NB4 (cell line): ENCODE results near the gene PRR15L.
A peak's percentile ranks its signal among the peaks of the same experiment; 100 is the strongest.

ENCODE experiments used
- DNase-seq: peaks from one replicate; pipeline ENCODE4 v3.0.0; 2010; ENCODE audit warnings: low read depth
- H3K4me3 ChIP-seq: one replicate; pipeline ENCODE4 v1.5.1; 2011; ENCODE audit warnings: mild to moderate bottlenecking, low read depth, low read length, moderate library complexity
- MYC ChIP-seq: IDR thresholded peaks from 2 replicates; pipeline ENCODE4 v1.6.1; 2011; ENCODE audit warnings: low read depth, low read length
- POLR2A ChIP-seq: IDR thresholded peaks from 2 replicates; pipeline ENCODE4 v1.6.1; 2011; ENCODE audit warnings: mild to moderate bottlenecking; ENCODE audit not compliant: insufficient read length; ENCODE audit errors: extremely low read depth
- TF ChIP-seq, protein P1 (sequence below): IDR thresholded peaks from 2 replicates; pipeline ENCODE4 v1.6.1; 2011; ENCODE audit warnings: low read depth, low read length
- TF ChIP-seq, protein P2 (sequence below): IDR thresholded peaks from one replicate; pipeline ENCODE4 v1.5.1; 2012; ENCODE audit warnings: low read depth, low read length

Gene PRR15L

DNA sequence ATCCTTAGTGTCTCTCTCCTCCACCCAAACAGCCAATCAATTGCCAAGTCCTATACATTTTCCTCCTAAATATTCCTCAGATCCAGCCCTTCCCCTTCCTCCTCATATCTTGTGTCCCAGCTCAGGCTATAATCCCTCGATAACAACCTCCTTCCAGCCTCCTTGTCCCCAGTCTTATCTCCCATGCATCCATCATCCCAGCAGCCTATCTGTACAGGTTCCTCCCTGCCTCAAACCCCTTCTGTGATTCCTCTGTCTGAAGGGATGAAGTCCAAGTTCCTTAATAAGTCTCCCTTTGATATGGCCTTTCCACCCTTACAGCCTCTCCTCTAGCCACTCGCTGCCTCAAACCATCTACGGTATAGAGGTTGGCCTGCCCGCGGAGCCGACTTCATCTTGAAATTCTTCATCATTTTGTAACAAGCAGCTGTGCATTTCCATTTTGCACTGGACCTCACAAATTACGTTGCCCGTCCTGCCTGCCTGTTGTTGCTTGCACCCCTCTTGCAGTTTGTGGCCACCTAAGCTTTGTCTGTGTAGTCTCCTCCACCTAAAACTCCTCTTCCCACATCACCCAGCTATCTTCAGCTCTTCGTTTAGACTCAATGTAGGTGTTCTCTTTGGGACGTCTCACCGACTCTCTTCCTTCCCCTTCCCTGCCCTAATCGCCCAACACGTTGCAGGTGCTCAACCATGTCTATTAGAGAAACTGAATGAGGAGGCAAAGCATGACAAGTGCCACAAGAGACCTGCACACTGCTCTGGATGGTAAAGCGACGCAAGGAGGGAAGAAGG lies 12.4 kb upstream of the PRR15L start:
- H3K4me3 ChIP-seq = peak overlapping the region; percentile 32
- TF ChIP-seq MYC = no peak
- no peak for TF ChIP-seq POLR2A
- TF ChIP-seq, protein P1, sequence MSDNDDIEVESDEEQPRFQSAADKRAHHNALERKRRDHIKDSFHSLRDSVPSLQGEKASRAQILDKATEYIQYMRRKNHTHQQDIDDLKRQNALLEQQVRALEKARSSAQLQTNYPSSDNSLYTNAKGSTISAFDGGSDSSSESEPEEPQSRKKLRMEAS = no peak
- TF ChIP-seq, protein P2, sequence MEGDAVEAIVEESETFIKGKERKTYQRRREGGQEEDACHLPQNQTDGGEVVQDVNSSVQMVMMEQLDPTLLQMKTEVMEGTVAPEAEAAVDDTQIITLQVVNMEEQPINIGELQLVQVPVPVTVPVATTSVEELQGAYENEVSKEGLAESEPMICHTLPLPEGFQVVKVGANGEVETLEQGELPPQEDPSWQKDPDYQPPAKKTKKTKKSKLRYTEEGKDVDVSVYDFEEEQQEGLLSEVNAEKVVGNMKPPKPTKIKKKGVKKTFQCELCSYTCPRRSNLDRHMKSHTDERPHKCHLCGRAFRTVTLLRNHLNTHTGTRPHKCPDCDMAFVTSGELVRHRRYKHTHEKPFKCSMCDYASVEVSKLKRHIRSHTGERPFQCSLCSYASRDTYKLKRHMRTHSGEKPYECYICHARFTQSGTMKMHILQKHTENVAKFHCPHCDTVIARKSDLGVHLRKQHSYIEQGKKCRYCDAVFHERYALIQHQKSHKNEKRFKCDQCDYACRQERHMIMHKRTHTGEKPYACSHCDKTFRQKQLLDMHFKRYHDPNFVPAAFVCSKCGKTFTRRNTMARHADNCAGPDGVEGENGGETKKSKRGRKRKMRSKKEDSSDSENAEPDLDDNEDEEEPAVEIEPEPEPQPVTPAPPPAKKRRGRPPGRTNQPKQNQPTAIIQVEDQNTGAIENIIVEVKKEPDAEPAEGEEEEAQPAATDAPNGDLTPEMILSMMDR = no peak
- DNase-seq = no peak

DNA sequence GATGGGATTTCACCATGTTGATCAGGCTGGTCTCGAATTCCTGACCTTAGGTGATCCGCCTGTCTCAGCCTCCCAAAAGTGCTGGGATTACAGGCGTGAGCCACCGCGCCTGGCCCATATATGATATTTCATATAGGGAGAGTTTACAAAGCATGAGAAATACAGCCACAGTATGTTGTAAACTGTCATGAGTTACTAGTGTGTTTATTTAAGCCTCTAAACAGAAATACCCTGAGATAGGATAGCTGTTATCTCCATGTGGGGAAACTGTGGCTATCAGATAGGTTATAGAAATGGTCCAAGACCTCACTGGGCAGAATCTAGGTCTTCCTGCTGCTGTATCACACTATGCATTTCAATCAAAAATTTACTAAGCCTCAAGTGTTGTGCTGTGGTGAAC lies 11.2 kb upstream of the PRR15L start:
- TF ChIP-seq MYC = no peak
- TF ChIP-seq, protein P1 = no peak
- no peak overlapping the region for H3K4me3 ChIP-seq
- no peak for DNase-seq

DNA sequence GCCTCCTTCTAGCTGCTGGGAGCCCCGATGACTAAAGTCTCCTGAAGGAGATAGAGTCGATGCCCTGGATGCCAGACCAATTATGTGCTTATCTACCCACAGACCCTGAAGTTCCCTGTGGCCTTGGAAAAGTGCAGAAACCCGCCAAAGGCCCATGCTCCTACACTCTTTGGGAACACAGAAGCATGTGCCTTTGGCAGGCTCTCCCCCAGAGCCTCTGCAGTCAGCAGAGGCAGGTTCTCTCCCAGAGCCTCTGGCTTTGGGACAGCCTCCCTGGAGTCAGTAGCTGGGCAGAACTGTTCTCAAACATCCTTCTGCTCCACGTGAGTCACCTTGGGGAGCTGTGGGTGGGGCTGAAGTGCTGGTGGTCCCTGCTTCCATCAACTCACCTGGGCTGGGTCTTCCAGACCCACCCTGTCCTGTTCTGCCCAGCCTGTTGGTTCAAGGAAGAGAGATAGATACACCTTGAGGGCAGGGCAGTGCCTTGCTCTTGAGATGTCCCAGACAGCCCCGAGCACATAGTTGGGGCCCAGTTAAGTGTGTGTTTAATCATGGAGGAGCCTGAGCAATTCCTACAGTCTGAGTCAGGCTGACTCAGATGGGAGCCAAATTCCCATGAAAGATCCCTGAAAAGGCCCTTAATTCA lies 10.0 kb upstream of the PRR15L start:
- TF ChIP-seq, protein P1 = no peak
- TF ChIP-seq, protein P2 = no peak
- TF ChIP-seq MYC (no peak), POLR2A (no peak)
- no peak for DNase-seq
- H3K4me3 ChIP-seq = no peak overlapping the region

DNA sequence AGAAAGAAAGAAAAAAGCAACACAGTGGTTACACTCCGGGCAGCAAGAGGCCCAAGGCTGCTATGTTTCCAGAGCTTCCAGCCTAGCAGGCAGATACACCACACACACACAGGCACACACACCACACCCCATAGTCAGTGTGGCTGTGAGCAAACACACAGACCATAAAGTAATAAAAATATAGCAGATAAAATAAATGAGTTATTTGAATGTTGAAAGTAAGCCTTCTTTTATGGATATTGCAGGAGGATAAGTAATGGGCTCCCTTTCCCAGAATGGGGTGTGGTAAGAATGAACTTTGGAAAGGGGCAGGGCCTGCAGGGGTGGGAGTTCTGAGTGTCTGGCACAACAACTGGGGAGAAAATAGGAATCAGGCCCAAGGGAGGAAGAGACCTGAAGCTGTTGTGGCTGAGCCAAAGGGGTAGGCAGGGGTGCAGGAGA lies 8.4 kb upstream of the PRR15L start:
- DNase-seq = no peak
- TF ChIP-seq, protein P2 = no peak
- TF ChIP-seq MYC = no peak
- TF ChIP-seq, protein P1 = no peak
- TF ChIP-seq POLR2A = no peak
- no peak overlapping the region for H3K4me3 ChIP-seq

DNA sequence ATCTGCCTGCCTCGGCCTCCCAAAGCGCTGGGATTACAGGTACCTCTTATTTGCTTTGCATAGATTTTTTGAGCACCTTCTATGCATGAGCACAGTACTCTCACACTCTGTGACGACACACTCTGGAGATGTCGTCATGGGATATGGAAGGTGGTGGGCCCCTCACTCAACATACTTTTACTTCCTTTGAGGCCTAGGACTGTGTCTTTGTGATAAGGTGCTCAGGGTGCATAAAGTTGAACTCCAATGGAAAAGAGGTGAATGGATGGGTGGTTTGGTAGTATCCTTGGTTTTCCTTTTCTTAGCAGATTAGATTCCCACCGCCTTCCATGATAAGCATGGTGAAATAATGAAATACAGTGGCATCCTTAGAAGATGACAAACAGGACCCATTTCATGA lies 7.2 kb upstream of the PRR15L start:
- TF ChIP-seq MYC = no peak
- TF ChIP-seq, protein P2 = no peak
- TF ChIP-seq POLR2A = no peak
- TF ChIP-seq, protein P1 = no peak
- no peak overlapping the region for H3K4me3 ChIP-seq
- no peak for DNase-seq

DNA sequence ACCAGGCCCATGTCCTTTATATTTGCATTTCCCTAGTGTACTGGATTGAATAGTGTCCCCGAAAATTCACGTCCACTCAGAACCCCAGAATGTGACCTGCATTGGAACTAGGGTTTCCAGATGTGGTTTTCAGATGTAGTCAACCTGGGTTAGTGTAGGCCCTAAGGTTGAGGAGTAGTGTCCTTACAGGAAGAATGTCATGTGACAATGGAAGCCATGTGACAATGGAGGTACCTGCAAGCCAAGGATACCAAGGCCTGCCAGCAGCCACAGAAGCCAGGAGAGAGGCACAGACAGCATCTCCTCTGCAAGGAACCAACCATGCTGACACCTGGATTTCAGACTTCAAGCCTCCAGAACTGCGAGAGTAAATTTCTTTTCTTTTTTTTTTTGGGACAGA lies 5.2 kb upstream of the PRR15L start:
- DNase-seq = no peak
- no peak overlapping the region for H3K4me3 ChIP-seq
- TF ChIP-seq, protein P2 = no peak
- TF ChIP-seq, protein P1 = no peak
- TF ChIP-seq MYC (no peak), POLR2A (no peak)
